ENCODE data around the gene SUSD6. TPM values are rescaled to one million over a fixed set of nuclear protein-coding genes. Genes with fewer than 3 reads are reported as not detected.

SUSD6 gene
- total and polyA plus RNA-seq, 9 of the 15 experiments (the other 6 are each of a cell fraction or from before 2014, with no cell fraction given): 2.9 to 20.7 (median 5.6) TPM

DNA sequence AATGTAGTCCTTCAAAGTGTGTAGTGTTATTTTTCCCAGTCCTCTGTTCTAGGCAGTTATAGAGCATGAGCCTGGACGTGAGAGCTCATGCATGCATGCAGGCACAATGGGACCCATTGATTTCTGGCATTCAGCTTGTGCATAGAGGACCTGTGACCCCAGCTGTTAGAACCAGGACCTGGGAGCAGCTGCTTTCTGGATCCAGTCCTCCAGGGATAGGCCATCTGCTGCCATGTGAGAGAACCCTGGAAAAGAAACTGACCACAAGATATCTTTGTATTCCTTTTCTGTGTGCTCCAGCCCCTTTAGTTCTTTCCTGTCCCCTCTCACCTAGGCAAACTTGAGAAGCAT is 76.9 kb downstream of the SUSD6 start:
- Histone ChIP-seq H3K9me1 (ENCODE audit: control insufficient read depth, insufficient read depth, low read length) (no peaks in the 10 kb centered on the region), H3K9ac (ENCODE audit: insufficient read depth in 1 of 2, low read depth in 2 of 2, low read length in 2 of 2) (no peak overlapping the region), H3K4me1 (replicated peaks in 1 of 2; ENCODE audit: control insufficient read depth in 2 of 2, insufficient read depth in 2 of 2, low read length in 2 of 2) (peaks cover 21 to 40% of the 10 kb centered on the region in 2 experiments), H4K20me1 (replicated peaks; ENCODE audit: control insufficient read depth, insufficient read depth, low read length) (no peaks in the 10 kb centered on the region), H3K27ac (ENCODE audit: extremely low read depth, low read depth, low read length) (no peak overlapping the region), H2AFZ (ENCODE audit: low read depth, low read length) (no peak overlapping the region), H3K27me3 (ENCODE audit: control insufficient read depth in 2 of 2, insufficient read depth in 2 of 2, low read length in 2 of 2) (no peaks in the 10 kb centered on the region), H3K9me3 (replicated peaks; ENCODE audit: control insufficient read depth, insufficient read depth, low read depth, low read length) (no peaks in the 10 kb centered on the region), H3K4me2 (ENCODE audit: insufficient read depth, low read length) (no peak overlapping the region), H3K4me3 (no peak overlapping the region), H3K36me3 (ENCODE audit: control insufficient read depth, insufficient read depth, low read length) (peaks cover 11% of the 10 kb centered on the region; the same call in 2 of the 3 replicates), H3K79me2 (ENCODE audit: control insufficient read depth, insufficient read depth, low read length) (peaks cover 74% of the 10 kb centered on the region)
- no peak for TF ChIP-seq DIDO1 (tag; IDR thresholded peaks at IDR 0.05; ENCODE audit: low read depth)
- no peak for TF ChIP-seq CREM (IDR thresholded peaks at IDR 0.05; ENCODE audit: low read depth)
- TF ChIP-seq RAD21 (CRISPR knock-in tag; conservative IDR thresholded peaks at IDR 0.05 in 1 of 2, IDR thresholded peaks at IDR 0.05 in 1 of 2): no peak
- no peak for TF ChIP-seq MED1 (CRISPR knock-in tag; IDR thresholded peaks at IDR 0.05; ENCODE audit: borderline replicate concordance)
- TF ChIP-seq HBP1 (CRISPR knock-in tag; IDR thresholded peaks at IDR 0.05): no peak
- no peak for TF ChIP-seq ZEB2 (IDR thresholded peaks at IDR 0.05)
- TF ChIP-seq ZNF140 (CRISPR knock-in tag; IDR thresholded peaks at IDR 0.05): no peak
- no peak for TF ChIP-seq SREBF1 (IDR thresholded peaks at IDR 0.05; ENCODE audit: borderline replicate concordance, low read depth, low read length)
- TF ChIP-seq, protein P1, sequence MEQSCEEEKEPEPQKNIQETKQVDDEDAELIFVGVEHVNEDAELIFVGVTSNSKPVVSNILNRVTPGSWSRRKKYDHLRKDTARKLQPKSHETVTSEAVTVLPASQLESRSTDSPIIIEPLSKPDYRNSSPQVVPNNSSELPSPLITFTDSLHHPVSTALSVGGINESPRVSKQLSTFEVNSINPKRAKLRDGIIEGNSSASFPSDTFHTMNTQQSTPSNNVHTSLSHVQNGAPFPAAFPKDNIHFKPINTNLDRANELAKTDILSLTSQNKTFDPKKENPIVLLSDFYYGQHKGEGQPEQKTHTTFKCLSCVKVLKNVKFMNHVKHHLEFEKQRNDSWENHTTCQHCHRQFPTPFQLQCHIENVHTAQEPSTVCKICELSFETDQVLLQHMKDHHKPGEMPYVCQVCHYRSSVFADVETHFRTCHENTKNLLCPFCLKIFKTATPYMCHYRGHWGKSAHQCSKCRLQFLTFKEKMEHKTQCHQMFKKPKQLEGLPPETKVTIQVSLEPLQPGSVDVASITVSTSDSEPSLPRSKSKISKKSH (CRISPR knock-in tag; IDR thresholded peaks at IDR 0.05): no peak
- in situ Hi-C loops (cut with MboI): no loop called here
- ATAC-seq (no peak), FAIRE-seq (no peak), DNase-seq (ENCODE audit: extremely low read depth in 1 of 4, low spot score in 3 of 4) (no peak)
- intact Hi-C loops (cut with micrococcal nuclease): no loop called here
- CTCF ChIA-PET (ENCODE audit: low intra/inter-chr PET ratio): no interaction called here
- BruUV-seq (replicated peaks): no TSS peak
- WGBS (ENCODE audit: insufficient coverage, low coverage, missing lambda C conversion rate): 71% methylated on average over 1 of the region's 1 CpG
- POLR2A ChIA-PET: interaction anchor here (1.1 to 1.7 kb wide), 2 partner anchors 10 to 14 kb away, joined by 3 to 7 read pairs; no protein-coding TSS in a partner anchor
